Parathyroid adenoma (tissue), 2 donors: Measurements from ENCODE around the gene PIGH.

Experiments
- H2AFZ ChIP-seq: fragments of 300-600 bp; sonication (generic); one replicate; pipeline ENCODE4 v1.7.0; 2017; ENCODE audit warnings: antibody characterized with exemption, mild to moderate bottlenecking
- H3K27ac ChIP-seq: fragments of 300-600 bp; sonication (generic); one replicate; pipeline ENCODE4 v1.7.0; 2017
- H3K27me3 ChIP-seq: fragments of 300-600 bp; sonication (generic); one replicate; pipeline ENCODE4 v1.7.0; 2017; ENCODE audit warnings: low read length; ENCODE audit not compliant: control insufficient read depth, insufficient read depth
- H3K36me3 ChIP-seq: fragments of 300-600 bp; sonication (generic); one replicate; pipeline ENCODE4 v1.7.0; 2017; ENCODE audit warnings: low read length; ENCODE audit not compliant: control insufficient read depth, insufficient read depth
- H3K4me1 ChIP-seq: fragments of 300-600 bp; sonication (generic); one replicate; pipeline ENCODE4 v1.7.0; 2017; ENCODE audit warnings: control low read depth
- H3K4me2 ChIP-seq: fragments of 300-600 bp; sonication (generic); one replicate; pipeline ENCODE4 v1.7.0; 2017; ENCODE audit warnings: low read length
- H3K4me3 ChIP-seq: fragments of 300-600 bp; sonication (generic); one replicate; pipeline ENCODE4 v1.7.0; 2017; ENCODE audit warnings: low read depth, low read length
- H3K79me2 ChIP-seq: fragments of 300-600 bp; sonication (generic); one replicate; pipeline ENCODE4 v1.7.0; 2017; ENCODE audit warnings: control low read depth
- H3K9ac ChIP-seq: fragments of 300-600 bp; sonication (generic); one replicate; pipeline ENCODE4 v1.7.0; 2017; ENCODE audit warnings: mild to moderate bottlenecking
- H3K9me3 ChIP-seq: fragments of 300-600 bp; sonication (generic); one replicate; pipeline ENCODE4 v1.7.0; 2017; ENCODE audit warnings: low read length; ENCODE audit not compliant: control insufficient read depth
- CTCF ChIP-seq: fragments of 300-600 bp; sonication (generic); IDR thresholded peaks from one replicate; pipeline ENCODE4 v1.7.0; 2017; ENCODE audit warnings: antibody characterized with exemption, mild to moderate bottlenecking
- donor health status: primary hyperparathyroidism.

The PIGH gene

DNA sequence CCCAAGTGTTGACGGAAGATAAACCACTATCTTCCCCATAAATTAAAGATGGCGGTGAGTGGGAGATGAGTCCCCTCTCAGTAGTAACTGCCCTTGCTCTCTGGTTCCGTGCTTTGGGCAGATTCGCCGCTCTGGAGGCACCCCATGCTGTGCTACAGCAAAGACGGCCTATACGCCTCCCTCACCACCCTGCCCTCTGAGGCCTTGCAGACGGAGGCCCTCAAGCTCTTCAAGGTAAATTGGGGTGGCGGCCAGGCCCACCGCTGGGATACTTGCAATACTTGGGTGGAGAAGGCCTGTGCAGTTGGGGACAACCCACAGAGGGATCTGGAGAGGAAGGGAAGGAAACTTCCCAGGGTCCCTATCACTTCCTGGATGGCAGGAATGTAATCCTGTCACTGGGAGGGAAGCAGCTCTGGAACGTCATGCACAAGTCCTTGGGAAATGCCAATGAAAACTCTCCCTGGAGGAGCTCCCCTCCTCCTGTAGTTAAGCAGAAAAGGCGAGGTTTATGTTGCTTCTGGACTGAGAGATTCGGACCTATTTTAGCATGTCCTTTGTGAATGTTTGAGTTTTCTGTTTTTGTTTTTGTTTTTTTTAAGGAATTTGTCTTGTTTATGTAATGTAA lies 22.8 kb downstream of the PIGH start:
- Histone ChIP-seq H2AFZ (no peak overlapping the region), H3K4me2 (no peak overlapping the region), H3K9ac (no peak overlapping the region), H3K4me1 (no peaks in the 10 kb centered on the region), H3K4me3 (no peak overlapping the region), H3K27ac (no peak overlapping the region), H3K9me3 (no peaks in the 10 kb centered on the region), H3K36me3 (no peaks in the 10 kb centered on the region), H3K27me3 (no peaks in the 10 kb centered on the region), H3K79me2 (no peaks in the 10 kb centered on the region)
- no peak for TF ChIP-seq CTCF

DNA sequence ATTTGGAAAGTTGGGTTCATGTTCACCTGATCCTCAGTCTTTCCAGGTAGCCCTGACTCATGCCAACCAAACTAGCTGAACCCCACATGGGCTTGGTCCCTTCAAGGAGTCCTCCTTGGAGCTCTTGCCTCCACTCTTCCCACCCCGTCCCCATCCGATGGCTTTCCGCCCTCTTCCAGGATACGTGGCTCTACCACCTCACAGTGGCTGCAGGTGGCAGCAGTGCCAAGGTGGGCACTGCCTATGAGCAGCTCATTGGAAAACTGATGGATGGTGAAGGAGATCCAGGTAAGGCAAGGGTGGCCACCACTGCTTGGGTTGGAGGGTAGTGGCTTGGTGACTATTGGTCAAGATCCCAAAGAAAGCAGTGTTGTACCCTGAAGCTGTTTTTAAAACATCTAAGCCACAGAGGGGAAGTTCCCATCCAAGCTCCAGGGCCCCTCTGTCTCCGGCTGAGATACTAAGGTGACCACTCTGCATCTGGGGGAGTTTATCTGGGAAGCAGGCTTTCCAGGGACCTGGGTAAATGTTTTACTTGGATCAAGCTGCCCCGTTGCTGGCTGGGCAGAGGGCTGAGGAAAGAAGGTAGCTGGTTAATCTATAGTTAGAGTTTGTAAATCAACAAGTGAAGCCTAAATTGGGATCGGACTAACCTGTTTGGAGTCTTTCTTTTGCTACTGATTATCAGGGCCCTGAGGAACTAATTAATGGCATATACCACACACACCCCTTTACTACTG lies 23.7 kb downstream of the PIGH start:
- Histone ChIP-seq H3K4me1 (no peaks in the 10 kb centered on the region), H2AFZ (no peak overlapping the region), H3K4me3 (no peak overlapping the region), H3K27ac (no peak overlapping the region), H3K27me3 (no peaks in the 10 kb centered on the region), H3K9ac (no peak overlapping the region), H3K79me2 (no peaks in the 10 kb centered on the region), H3K9me3 (no peaks in the 10 kb centered on the region), H3K4me2 (no peak overlapping the region), H3K36me3 (no peaks in the 10 kb centered on the region)
- TF ChIP-seq CTCF: no peak

GRCh38 chr14:67575684-67576083 lies 24.4 kb downstream of the PIGH start:
- Histone ChIP-seq H3K27me3 (no peaks in the 10 kb centered on the region), H3K9ac (no peak overlapping the region), H3K4me1 (no peaks in the 10 kb centered on the region), H3K4me2 (no peak overlapping the region), H3K9me3 (no peaks in the 10 kb centered on the region), H3K4me3 (no peak overlapping the region), H3K27ac (no peak overlapping the region), H2AFZ (no peak overlapping the region), H3K79me2 (no peaks in the 10 kb centered on the region), H3K36me3 (no peaks in the 10 kb centered on the region)
- no peak for TF ChIP-seq CTCF

DNA sequence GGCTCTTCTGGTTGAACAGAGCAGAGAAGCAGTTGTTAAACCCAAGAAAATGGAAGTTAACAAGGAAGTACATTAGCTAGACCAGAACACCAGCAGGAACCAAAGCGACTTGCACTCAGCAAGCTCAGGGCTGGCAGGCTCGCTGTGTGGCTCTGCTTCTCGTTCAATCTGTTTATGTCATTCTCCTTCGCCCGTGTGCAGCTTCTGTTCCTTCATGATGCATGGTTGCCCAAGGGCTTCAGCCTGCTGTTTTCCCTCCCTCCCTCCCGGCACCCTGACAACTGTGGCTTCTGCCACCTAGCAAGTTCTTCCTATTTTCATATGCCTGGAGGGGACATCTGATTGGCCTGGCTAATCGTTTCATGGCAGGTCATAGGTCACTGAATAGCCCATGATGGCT lies 25.3 kb downstream of the PIGH start:
- H3K79me2 ChIP-seq: no peaks in the 10 kb centered on the region
- H3K4me1 ChIP-seq: no peaks in the 10 kb centered on the region
- no peak overlapping the region for H3K9ac ChIP-seq
- TF ChIP-seq CTCF: no peak
- no peak overlapping the region for H3K27ac ChIP-seq
- H2AFZ ChIP-seq: no peak overlapping the region
- H3K27me3 ChIP-seq: no peaks in the 10 kb centered on the region
- no peak overlapping the region for H3K4me3 ChIP-seq
- no peaks in the 10 kb centered on the region for H3K36me3 ChIP-seq
- H3K9me3 ChIP-seq: no peaks in the 10 kb centered on the region
- H3K4me2 ChIP-seq: no peak overlapping the region

GRCh38 chr14:67574156-67574555 lies 25.9 kb downstream of the PIGH start:
- Histone ChIP-seq H2AFZ (no peak overlapping the region), H3K9me3 (no peaks in the 10 kb centered on the region), H3K27me3 (no peaks in the 10 kb centered on the region), H3K4me3 (no peak overlapping the region), H3K4me2 (no peak overlapping the region), H3K79me2 (no peaks in the 10 kb centered on the region), H3K27ac (no peak overlapping the region), H3K9ac (no peak overlapping the region), H3K36me3 (no peaks in the 10 kb centered on the region), H3K4me1 (no peaks in the 10 kb centered on the region)
- no peak for TF ChIP-seq CTCF
